Uterus (tissue), 2 donors: ENCODE measurements around the gene CA6.

Experiments used
- CTCF ChIP-seq, 4 experiments: fragments of 200-600 bp in 2 of 4; fragments of 450-650 bp in 2 of 4; sonication (generic) in 2 of 4; IDR thresholded peaks; one replicate each; pipeline ENCODE4 v1.5.1; 2016 to 2019; ENCODE audit warnings: antibody characterized with exemption in 4 of 4, mild to moderate bottlenecking in 2 of 4, moderate library complexity in 1 of 4
- POLR2A ChIP-seq, 2 donors: fragments of 450-650 bp; IDR thresholded peaks; one replicate each; pipeline ENCODE4 v1.6.1; 2016; ENCODE audit warnings: antibody characterized with exemption in 2 of 2, mild to moderate bottlenecking in 1 of 2, moderate library complexity in 1 of 2

DNA sequence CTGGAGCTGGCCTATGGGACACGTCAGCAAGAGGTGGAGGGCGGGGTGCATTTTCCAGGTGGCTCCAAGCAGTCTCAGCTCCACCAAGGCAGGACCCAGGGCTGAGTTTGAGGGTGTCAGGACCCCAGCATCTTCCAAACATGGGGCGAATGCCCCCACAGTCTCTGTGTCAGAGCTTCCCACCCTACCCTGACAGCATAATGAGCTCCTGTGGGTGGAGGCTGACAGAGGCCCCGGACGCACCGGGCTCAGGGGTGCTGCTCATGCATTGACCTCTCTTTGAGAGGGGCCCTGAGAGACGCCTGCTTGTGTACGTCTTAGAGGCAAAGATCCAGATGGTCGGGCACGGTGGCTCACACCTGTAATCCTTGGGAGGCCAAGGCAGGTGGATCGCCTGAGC lies 43.4 kb downstream of the CA6 start:
- no peak for TF ChIP-seq CTCF (IDR thresholded peaks at IDR 0.05)
- TF ChIP-seq POLR2A (IDR thresholded peaks at IDR 0.05), result no peak
